ENCODE measurements around the gene SNAPIN.
"Not testable (repeated sequence)": the region's sequence is repeated elsewhere in the genome, so short reads cannot be mapped to it uniquely, and the experiment has no call there.

Gene SNAPIN

GRCh38 chr1:153647346-153647714 is 11.2 kb upstream of the SNAPIN start:
- no peak for ATAC-seq
- no peak for DNase-seq

GRCh38 chr1:153648000-153648643 is 10.4 kb upstream of the SNAPIN start:
- DNase-seq (no peak), ATAC-seq (no peak)

GRCh38 chr1:153649137-153649862 is 9.2 kb upstream of the SNAPIN start:
- no peak for DNase-seq
- ATAC-seq: peak; percentile 29

GRCh38 chr1:153649863-153650235 is 8.7 kb upstream of the SNAPIN start:
- no peak for ATAC-seq
- DNase-seq: no peak

- DNase-seq (no peak), ATAC-seq (no peak)
Measured at GRCh38 chr1:153651771-153652170, 6.7 kb upstream of the SNAPIN start.

GRCh38 chr1:153652805-153653500 is 5.5 kb upstream of the SNAPIN start:
- ATAC-seq: no peak
- DNase-seq: no peak

- no peak for ATAC-seq
- no peak for DNase-seq
Measured at GRCh38 chr1:153655333-153655732, 3.2 kb upstream of the SNAPIN start.

GRCh38 chr1:153659175-153659534 is 652 bp downstream of the SNAPIN start:
- ATAC-seq (no peak), DNase-seq (no peak)

- ATAC-seq (no peak), DNase-seq (no peak)
Measured at GRCh38 chr1:153659656-153660055, 1.2 kb downstream of the SNAPIN start.

- ATAC-seq (no peak), DNase-seq (no peak)
Measured at GRCh38 chr1:153661111-153661708, 2.7 kb downstream of the SNAPIN start.

GRCh38 chr1:153662269-153662668 is 3.8 kb downstream of the SNAPIN start:
- DNase-seq (no peak), ATAC-seq (no peak)

GRCh38 chr1:153663211-153663610 is 4.7 kb downstream of the SNAPIN start:
- DNase-seq (no peak), ATAC-seq (no peak)

- DNase-seq (no peak), ATAC-seq (no peak)
Measured at GRCh38 chr1:153667439-153667838, 8.9 kb downstream of the SNAPIN start.

GRCh38 chr1:153668672-153669071 is 10.2 kb downstream of the SNAPIN start:
- ATAC-seq, DNase-seq: not testable (repeated sequence)

- DNase-seq (no peak), ATAC-seq (no peak)
Measured at GRCh38 chr1:153669606-153670005, 11.1 kb downstream of the SNAPIN start.

- ATAC-seq (no peak), DNase-seq (peak; percentile 40)
Measured at GRCh38 chr1:153670257-153670858, 11.9 kb downstream of the SNAPIN start.

- ATAC-seq (peak; percentile 94), DNase-seq (peak; percentile 94)
Measured at GRCh38 chr1:153670859-153671627, 12.5 kb downstream of the SNAPIN start, which contains the start of gene ILF2. Gene ILF2 (minus strand): TSS chr1:153670993. CDS start chr1:153670922, 71 bp downstream.

- DNase-seq: peak; percentile 61
- peak; percentile 33 for ATAC-seq
Measured at GRCh38 chr1:153671628-153672353, 13.3 kb downstream of the SNAPIN start.

- no peak for DNase-seq
Measured at GRCh38 chr1:153673511-153673910, 15.0 kb downstream of the SNAPIN start.

GRCh38 chr1:153677718-153678518 is 19.4 kb downstream of the SNAPIN start:
- ATAC-seq (peak; percentile 51), DNase-seq (peak; percentile 60)

More at GRCh38 chr1:153673511-153673910, 15.0 kb downstream of the SNAPIN start:
- no peak for ATAC-seq

All from stimulated activated naive CD8-positive, alpha-beta T cell treated with anti-CD3 and anti-CD28 coated beads, Interleukin-15, Interleukin-2, amounts not matched to agents 100 U/mL and 50 U/mL, for 24 hours (primary cell).